ENCODE data around the gene ADAMTSL4.
A peak's percentile ranks its signal among the peaks of the same experiment; 100 is the strongest.

DNA sequence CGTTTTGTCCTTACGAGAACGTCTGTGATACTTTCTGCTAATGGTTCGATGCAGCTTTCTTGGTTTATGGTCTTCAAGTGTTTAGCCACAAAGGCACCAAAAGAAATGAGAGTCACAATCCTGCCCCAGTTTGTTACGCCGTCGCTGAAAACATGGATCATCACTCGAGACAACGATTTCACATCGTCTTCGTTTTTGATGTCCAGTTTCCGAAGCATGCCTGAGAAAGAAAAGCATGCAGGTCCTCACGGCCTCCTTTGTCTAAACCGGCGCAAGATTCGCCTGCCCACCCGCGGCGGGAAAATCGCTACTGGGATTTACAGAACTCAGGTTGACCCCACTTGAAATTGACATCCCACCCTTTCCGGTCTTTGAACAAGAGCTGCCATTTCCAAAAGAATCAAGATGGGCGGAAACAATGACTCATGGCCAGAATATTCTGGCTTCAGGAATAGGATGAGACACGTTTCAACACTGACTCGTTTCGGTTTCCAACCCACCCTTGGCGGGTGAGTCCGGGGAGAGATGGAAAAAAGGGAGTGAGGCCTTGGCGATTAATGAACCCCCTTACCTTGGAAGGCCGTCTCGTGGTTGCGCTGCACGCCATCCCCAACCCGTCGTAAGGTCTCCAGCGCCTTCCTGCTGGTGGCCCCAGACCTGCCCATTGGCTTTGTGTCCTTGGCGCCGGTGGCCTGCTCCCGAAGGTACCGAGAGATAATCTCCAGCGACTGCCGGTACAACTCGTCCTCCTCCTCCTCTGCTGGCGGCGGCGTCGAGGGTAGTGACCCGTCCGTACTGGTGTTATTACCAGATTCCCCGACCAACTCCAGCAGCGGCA is 29.3 kb downstream of the ADAMTSL4 start:
- TF ChIP-seq CTCF (IDR thresholded peaks at IDR 0.05) (no peak), POLR2A (IDR thresholded peaks at IDR 0.05) (peak; percentile 11)
